ENCODE results near the gene IKZF2. TPM values are rescaled to one million over a fixed set of nuclear protein-coding genes. Genes with fewer than 3 reads are reported as not detected.

IKZF2 gene
- total RNA-seq, 1 experiment from 2014 or later, result 14.2 TPM

GRCh38 chr2:213020268-213020667, 131.1 kb downstream of the IKZF2 start:
- no peak overlapping the region for H3K4me3 Mint-ChIP-seq (ENCODE audit: unreplicated experiment)
- Histone ChIP-seq H3K4me1 (no peaks in the 10 kb centered on the region), H3K4me3 (ENCODE audit: low read depth, low read length) (no peak overlapping the region), H3K9me3 (no peaks in the 10 kb centered on the region), H3K36me3 (ENCODE audit: control insufficient read depth, insufficient read depth, low read length) (no peaks in the 10 kb centered on the region), H3K27me3 (replicated peaks; ENCODE audit: control insufficient read depth, insufficient read depth, low read length) (no peaks in the 10 kb centered on the region)
- TF ChIP-seq CTCF (IDR thresholded peaks at IDR 0.05; ENCODE audit: insufficient read depth in 1 of 2, low read depth in 1 of 2, low read length in 1 of 2, severe bottlenecking in 1 of 2, unreplicated experiment in 1 of 2), result no peak
- ChIA-PET CTCF (no interaction called here), POLR2A (no interaction called here)
- BruUV-seq (replicated peaks), result no TSS peak
- H3K27ac Mint-ChIP-seq (ENCODE audit: unreplicated experiment), result no peak overlapping the region
- intact Hi-C loops (cut with micrococcal nuclease; ENCODE audit: unreplicated experiment), result no loop called here
- no peaks in the 10 kb centered on the region for H3K36me3 Mint-ChIP-seq (ENCODE audit: insufficient read depth, unreplicated experiment)
- no peaks in the 10 kb centered on the region for H3K27me3 Mint-ChIP-seq (ENCODE audit: insufficient read depth, unreplicated experiment)
- H3K4me1 Mint-ChIP-seq (ENCODE audit: low read depth, unreplicated experiment), result no peaks in the 10 kb centered on the region
- no peak for DNase-seq
- no peaks in the 10 kb centered on the region for H3K9me3 Mint-ChIP-seq (ENCODE audit: unreplicated experiment)

DNA sequence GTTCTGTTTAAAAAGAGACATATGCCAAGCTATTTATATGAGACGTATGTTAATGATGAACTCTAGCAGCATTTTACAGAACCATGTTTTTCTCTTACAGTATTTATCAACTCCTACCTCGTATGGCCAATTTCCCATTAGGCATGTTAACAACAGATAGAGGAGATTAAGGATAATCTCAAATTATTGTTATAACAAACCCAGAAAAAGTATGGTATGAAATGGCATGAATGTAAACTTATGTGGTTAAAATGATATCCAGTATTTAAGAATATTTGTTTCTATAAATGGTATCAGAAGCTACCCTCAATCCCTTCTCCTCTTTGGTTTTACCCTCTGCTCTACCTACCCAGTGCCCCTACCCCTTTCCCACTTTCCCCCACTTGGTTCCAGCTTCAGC, 132.0 kb downstream of the IKZF2 start:
- ChIA-PET CTCF (no interaction called here), POLR2A (no interaction called here)
- H3K9me3 Mint-ChIP-seq (ENCODE audit: unreplicated experiment), result no peaks in the 10 kb centered on the region
- intact Hi-C loops (cut with micrococcal nuclease; ENCODE audit: unreplicated experiment), result no loop called here
- no peak overlapping the region for H3K27ac Mint-ChIP-seq (ENCODE audit: unreplicated experiment)
- H3K36me3 Mint-ChIP-seq (ENCODE audit: insufficient read depth, unreplicated experiment), result no peaks in the 10 kb centered on the region
- no peak overlapping the region for H3K4me3 Mint-ChIP-seq (ENCODE audit: unreplicated experiment)
- Histone ChIP-seq H3K4me3 (ENCODE audit: low read depth, low read length) (no peak overlapping the region), H3K9me3 (no peaks in the 10 kb centered on the region), H3K36me3 (ENCODE audit: control insufficient read depth, insufficient read depth, low read length) (no peaks in the 10 kb centered on the region), H3K27me3 (replicated peaks; ENCODE audit: control insufficient read depth, insufficient read depth, low read length) (no peaks in the 10 kb centered on the region), H3K4me1 (no peaks in the 10 kb centered on the region)
- TF ChIP-seq CTCF (IDR thresholded peaks at IDR 0.05; ENCODE audit: insufficient read depth in 1 of 2, low read depth in 1 of 2, low read length in 1 of 2, severe bottlenecking in 1 of 2, unreplicated experiment in 1 of 2), result no peak
- no peaks in the 10 kb centered on the region for H3K4me1 Mint-ChIP-seq (ENCODE audit: low read depth, unreplicated experiment)
- BruUV-seq (replicated peaks), result no TSS peak
- no peaks in the 10 kb centered on the region for H3K27me3 Mint-ChIP-seq (ENCODE audit: insufficient read depth, unreplicated experiment)
- no peak for DNase-seq

DNA sequence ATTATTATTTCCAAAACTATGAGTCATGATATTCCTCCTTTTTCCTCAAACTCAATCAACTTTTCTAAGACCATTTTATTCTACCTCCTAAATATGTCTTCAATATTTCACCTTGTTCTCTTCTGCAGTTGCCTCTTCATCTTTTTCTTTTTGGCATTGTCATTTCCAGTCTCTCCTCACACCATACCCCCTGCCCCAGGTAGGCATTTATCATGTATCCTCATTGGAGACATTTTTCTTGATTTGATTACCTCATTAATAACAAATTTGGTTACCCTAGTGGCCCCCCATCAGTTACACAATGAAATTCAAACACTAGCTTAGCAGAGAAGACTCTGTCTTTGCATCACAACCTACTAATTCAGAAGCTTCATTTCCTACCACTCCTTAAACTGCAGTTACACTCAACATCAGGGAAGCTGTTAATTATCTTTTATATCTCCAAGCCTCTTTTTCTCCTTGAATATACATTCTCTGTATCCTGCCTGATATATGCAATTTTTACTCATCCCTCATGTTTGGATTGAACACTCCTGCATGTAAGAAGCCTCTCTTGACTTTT, 133.0 kb downstream of the IKZF2 start:
- POLR2A ChIA-PET, result no interaction called here
- no peak overlapping the region for H3K4me3 ChIP-seq (ENCODE audit: low read depth, low read length)
- H3K4me1 ChIP-seq, result no peaks in the 10 kb centered on the region
- H3K27me3 ChIP-seq (replicated peaks; ENCODE audit: control insufficient read depth, insufficient read depth, low read length), result no peaks in the 10 kb centered on the region
- no peaks in the 10 kb centered on the region for H3K36me3 ChIP-seq (ENCODE audit: control insufficient read depth, insufficient read depth, low read length)
- intact Hi-C loops (cut with micrococcal nuclease; ENCODE audit: unreplicated experiment), result no loop called here
- Mint-ChIP-seq H3K4me3 (ENCODE audit: unreplicated experiment) (no peak overlapping the region), H3K36me3 (ENCODE audit: insufficient read depth, unreplicated experiment) (no peaks in the 10 kb centered on the region), H3K27me3 (ENCODE audit: insufficient read depth, unreplicated experiment) (no peaks in the 10 kb centered on the region), H3K9me3 (ENCODE audit: unreplicated experiment) (no peaks in the 10 kb centered on the region), H3K27ac (ENCODE audit: unreplicated experiment) (no peak overlapping the region), H3K4me1 (ENCODE audit: low read depth, unreplicated experiment) (no peaks in the 10 kb centered on the region)
- no peak for DNase-seq
- no peaks in the 10 kb centered on the region for H3K9me3 ChIP-seq
- TF ChIP-seq CTCF (IDR thresholded peaks at IDR 0.05; ENCODE audit: insufficient read depth in 1 of 2, low read depth in 1 of 2, low read length in 1 of 2, severe bottlenecking in 1 of 2, unreplicated experiment in 1 of 2), result no peak
- no TSS peak for BruUV-seq (replicated peaks)
- CTCF ChIA-PET, result no interaction called here

All from Caco-2 (cell line).